Stimulated activated CD8-positive, alpha-beta memory T cell treated with anti-CD3 and anti-CD28 coated beads, Interleukin-4, amount 100 ng/mL, for 48 hours (primary cell): ENCODE results near the gene TMEM242.

Source experiments
- DNase-seq: peaks from one replicate; pipeline ENCODE4 v3.0.0-alpha.2; 2020

TMEM242 gene

DNA sequence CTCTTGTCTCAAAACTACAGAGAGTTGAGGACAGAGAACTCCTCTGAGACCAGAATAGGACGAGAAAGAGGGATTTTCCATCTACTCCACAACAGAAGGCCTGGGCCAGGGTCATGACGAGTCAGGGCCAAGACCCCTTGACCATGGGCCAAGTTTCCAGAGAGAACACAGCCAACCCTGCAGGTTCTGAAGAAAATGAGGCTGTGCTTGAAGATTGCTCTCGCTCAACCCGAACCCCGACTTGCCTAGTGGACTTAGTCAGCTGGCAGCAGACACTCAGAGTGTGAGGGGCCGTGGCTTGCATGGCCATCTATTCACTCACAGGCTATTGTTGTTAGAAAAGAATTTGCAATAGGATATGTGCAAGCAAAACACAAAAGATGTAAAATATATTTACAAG is 54.5 kb downstream of the TMEM242 start:
- no peak for DNase-seq

DNA sequence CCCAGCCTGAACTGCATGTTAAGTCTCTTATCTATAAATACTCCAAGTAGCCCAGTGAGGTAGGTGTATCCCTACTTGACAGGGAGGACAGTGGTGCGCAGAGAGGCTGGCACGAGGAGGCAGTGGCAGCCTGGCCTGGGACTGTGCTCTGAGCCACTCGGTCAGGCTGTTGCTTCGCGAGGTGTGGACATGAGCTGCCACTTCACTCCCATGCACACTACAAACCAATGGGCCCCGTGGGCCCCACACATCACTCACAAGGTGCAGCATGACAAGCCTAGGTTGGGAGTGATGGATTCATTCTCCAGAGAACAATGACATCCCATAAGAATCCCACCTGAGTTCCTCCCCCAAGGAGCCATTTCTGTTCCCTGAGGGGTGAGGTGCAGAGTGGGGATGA is 54.9 kb downstream of the TMEM242 start:
- DNase-seq, result no peak

GRCh38 chr6:157267654-157268053 is 55.7 kb downstream of the TMEM242 start:
- no peak for DNase-seq

GRCh38 chr6:157267109-157267611 is 56.2 kb downstream of the TMEM242 start:
- no peak for DNase-seq

DNA sequence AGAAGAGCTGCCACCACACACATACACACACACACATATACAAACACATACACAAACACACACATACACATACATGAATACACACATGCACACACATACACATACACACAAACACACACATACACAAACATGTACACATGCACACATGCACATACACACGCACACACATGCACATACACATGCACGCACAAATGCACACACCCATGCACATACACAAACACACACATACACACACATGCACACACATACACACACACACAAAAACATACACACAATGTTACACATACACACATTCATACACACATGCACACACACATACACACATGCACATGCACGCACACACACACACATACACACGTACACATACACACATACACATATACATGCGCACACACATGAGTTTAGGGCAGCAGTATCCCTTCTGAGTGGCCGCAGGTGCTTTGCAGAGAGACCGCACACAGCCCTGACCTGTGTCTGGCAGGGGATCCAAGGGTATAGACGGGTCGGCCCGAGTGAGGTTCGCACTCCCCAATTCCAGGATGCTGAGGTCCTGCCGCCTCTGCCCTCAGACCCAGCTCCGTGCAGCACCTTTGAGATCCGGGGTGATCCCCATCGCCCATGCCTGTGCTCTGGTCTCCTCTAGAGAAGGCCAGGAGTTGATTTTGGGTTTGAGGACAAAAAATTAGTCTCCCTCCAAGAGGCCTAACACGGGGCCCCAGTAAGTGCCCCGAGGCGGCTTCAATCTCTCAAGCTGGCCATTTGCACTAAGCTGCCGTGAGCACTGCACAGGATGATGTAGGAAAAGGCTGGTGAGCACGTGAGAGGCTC is 56.8 kb downstream of the TMEM242 start:
- no peak for DNase-seq

- DNase-seq, result no peak
Measured at GRCh38 chr6:157265635-157266034, 57.7 kb downstream of the TMEM242 start.

DNA sequence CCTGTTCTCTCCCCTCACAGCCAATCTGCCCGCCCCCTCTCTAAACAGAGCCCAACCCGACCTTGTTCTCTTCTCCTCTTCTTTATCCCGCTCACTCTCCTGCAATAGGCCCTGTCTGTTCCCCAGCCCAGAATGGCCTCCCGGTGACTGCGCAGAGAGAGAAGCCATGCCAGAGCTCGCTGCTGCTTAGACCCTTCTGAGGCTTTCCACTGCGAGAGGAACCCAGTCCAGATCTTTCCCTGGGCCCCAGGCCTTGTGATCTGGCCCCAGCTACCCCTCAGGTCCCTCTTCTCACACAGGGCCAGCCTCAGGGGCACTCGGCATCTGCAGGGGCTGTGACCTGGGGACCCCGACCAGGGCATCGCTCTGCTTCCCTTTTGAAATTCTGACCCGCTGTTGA is 58.1 kb downstream of the TMEM242 start:
- DNase-seq, result no peak

DNA sequence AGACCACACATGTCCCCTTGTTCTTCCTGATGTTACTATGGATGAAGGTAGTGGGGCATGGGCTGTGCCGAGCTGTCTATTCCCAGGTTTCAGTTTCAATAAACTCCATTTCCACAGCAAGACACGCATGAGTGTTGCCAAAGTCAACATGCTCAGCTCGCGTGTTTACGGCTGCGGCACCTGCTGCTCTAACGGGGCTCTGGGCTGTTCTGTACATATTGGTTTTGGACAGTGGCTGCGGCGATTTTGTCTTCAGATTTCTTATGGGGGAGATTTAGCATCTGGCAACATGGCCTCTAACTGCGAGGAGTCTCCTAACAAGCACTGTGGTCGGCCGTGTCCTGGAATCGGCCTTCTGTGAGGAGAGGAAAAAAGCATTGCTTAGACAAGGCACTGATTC is 58.6 kb downstream of the TMEM242 start:
- no peak for DNase-seq

- DNase-seq, result no peak
Measured at GRCh38 chr6:157263881-157264397, 59.4 kb downstream of the TMEM242 start.

DNA sequence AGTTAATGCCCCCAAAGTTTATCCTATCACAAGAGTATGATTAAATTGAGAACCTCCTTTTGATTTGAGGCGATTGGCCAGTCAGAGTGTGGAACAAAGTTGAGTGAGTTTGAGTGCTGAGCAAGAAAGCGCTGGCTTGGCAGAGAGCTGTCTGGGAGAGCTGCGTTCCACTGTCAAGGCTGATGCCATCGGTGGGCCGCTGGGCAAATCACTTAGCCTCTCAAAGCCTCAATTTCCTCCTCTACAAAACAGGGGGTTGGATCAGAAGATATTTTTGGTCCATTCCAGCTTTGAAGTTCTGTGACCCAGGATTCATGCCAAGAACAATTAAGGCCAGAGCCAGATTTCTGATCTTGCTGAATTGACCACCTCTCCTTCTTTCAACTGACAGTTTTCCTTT is 60.2 kb downstream of the TMEM242 start:
- DNase-seq, result no peak

- DNase-seq, result no peak
Measured at GRCh38 chr6:157261606-157262005, 61.7 kb downstream of the TMEM242 start.

DNA sequence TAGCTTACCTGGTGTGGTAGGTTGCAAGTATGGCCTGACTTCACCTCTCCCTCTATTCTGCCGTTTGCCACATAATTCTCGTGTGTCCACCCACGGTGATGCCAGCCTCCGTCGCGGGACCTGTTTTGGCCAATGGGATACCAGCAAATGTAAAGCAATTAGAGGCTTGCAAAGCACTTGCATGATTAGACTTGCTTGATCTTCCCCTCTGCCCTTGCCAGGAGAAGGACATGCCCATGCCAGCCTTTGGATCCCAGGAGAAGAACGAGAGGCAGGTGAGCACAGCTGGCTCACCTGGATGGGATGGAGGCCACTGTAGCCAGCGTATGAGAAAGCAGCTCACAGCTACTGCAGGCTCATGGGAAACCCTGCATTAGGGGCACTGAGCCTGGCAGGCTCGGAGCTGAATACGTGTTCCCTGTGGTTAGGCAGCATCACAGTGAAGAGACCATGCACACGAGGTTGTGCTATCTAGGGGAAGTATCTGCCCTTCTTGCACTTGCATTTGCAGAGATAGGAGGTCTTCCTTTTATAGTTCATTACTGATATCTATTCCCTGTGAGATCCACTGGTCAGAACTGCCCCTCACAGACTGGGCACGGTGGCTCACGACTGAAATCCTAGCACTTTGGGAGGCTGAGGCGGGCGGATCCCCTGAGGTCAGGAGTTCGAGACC is 62.4 kb downstream of the TMEM242 start:
- DNase-seq, result no peak

DNA sequence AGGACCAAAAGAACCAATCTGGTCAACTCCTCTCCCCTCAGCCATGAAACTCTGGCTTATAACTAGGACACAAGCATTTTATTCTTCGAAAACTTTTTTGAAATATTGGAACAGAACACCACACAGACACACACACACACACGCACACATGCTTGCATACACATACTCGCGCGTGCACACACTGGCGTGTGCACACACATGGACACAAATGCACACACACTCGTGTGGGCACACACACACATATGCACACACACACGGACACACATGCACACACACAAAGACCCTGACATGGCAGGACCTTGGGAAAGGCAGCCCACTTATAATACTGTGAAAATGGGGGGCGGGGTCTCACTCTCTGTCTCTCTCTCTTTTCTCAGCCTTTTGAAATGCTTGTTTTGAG is 63.9 kb downstream of the TMEM242 start:
- DNase-seq, result no peak

- no peak for DNase-seq
Measured at GRCh38 chr6:157258878-157259277, 64.4 kb downstream of the TMEM242 start.

- no peak for DNase-seq
Measured at GRCh38 chr6:157255079-157255478, 68.2 kb downstream of the TMEM242 start.

DNA sequence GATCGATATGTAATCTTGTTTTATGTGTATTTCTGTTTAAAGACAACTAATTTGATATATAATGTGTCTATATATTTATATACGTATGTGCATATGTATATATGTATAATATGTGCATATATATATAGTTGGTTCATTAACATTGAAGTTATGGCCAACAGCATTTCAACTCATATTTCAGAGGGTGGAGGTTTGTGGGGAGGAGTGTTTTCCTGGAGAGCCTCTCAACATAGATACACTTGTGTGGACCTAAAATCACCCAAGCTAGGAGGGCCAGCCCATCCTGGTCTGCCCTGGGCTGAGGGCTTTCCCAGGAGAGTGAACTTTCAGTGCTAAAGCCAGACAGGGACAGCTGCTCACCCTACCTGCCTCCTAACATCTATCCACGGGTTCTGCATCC is 68.8 kb downstream of the TMEM242 start:
- DNase-seq, result no peak

DNA sequence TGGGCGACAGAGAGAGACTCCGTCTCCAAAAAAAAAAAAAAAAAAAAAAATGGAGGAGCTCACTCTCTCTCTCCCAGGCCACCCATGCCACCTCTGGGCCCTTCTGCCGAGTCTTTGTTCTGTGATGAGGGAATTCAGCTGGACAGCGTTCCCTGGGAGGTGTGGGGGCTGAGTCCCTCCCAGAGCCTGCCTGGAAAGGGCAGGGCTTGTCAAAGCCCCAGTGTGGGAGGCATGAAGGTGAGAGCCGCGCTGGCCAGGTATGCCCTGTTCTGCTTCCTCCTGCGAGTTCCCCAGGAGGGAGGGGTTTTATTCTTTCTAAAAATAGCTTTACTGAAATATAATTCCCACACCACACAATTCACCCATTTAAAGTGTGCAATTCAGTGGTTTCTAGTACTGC is 69.6 kb downstream of the TMEM242 start:
- no peak for DNase-seq

- no peak for DNase-seq
Measured at GRCh38 chr6:157253017-157253416, 70.3 kb downstream of the TMEM242 start.

GRCh38 chr6:157251586-157252247 is 71.6 kb downstream of the TMEM242 start:
- DNase-seq, result no peak

GRCh38 chr6:157249826-157250225 is 73.5 kb downstream of the TMEM242 start:
- no peak for DNase-seq

GRCh38 chr6:157248264-157248663 is 75.1 kb downstream of the TMEM242 start:
- DNase-seq, result no peak

DNA sequence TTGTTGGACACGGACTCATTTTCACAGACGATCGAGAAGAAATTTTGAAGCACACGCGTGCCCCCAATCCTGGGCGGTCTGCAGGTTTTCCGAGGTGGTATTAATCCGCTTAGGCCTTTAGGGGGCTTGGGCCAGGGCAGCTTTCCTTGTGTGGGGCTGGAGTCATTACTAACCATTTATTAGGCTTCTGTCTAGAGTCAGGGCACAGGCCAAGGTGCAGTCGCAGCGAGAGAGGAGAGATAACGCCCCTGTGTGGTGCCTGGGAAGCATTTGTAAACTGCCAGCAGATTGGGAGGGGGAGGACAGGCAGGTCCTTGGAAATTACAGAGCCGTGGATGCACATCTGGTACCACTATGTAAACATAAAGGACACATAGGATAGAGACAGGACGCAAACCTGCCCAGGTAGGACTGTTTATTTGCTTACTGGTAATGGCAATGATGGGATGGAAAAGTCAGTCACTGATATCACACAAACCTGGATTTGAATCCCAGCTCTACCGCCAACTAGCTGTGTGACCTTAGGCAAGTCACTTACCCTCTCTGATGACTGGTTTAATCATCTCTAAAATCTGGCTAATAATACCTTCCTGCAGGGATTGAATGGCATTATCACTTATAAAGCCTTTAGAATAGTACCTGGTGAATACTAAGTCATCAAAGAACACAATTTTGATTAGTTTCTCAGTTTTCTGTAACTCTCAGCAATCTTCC is 76.4 kb downstream of the TMEM242 start:
- no peak for DNase-seq
